Activated T-cell treated with anti-CD3 and anti-CD28 coated beads for 24 hours (primary cell): ENCODE results near the gene FOXK2.
"Not testable (repeated sequence)": the region's sequence is repeated elsewhere in the genome, so short reads cannot be mapped to it uniquely, and the experiment has no call there.

Experiments used
- DNase-seq: peaks from one replicate; pipeline ENCODE4 v3.0.0-alpha.2; 2020; ENCODE audit warnings: low read depth

Gene FOXK2

GRCh38 chr17:82531431-82531881, 11.9 kb downstream of the FOXK2 start:
- DNase-seq, result no peak

GRCh38 chr17:82534401-82534812, 14.9 kb downstream of the FOXK2 start:
- no peak for DNase-seq

GRCh38 chr17:82536512-82537201, 17.1 kb downstream of the FOXK2 start:
- no peak for DNase-seq

DNA sequence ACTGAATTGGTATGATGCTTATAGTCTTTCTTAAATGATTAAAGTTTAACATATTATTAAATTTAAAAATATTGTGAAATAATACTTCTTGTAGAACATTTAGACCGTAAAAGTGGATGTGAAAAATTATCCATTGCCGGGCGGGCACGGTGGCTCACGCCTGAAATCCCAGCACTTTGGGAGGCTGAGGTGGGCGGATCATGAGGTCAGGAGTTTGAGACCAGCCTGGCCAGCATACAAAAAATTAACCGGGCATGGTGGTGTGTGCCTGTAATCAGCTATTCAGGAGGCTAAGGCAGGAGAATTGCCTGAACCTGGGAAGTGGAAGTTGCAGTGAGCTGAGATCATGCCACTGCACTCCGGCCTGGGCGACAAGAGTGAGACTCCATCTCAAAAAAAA, 17.7 kb downstream of the FOXK2 start:
- not testable (repeated sequence) for DNase-seq

DNA sequence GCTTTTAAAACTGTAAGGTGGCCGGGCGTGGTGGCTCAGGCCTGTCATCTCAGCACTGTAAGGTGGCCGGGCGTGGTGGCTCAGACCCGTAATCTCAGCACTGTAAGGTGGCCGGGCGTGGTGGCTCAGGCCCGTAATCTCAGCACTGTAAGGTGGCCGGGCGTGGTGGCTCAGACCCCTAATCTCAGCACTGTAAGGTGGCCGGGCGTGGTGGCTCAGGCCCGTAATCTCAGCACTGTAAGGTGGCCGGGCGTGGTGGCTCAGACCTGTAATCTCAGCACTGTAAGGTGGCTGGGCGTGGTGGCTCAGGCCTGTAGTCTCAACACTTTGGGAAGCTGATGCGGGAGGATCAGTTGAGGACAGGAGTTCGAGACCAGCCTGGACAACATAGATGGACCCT, 19.5 kb downstream of the FOXK2 start:
- not testable (repeated sequence) for DNase-seq

GRCh38 chr17:82542439-82542838, 22.9 kb downstream of the FOXK2 start:
- DNase-seq, result no peak

DNA sequence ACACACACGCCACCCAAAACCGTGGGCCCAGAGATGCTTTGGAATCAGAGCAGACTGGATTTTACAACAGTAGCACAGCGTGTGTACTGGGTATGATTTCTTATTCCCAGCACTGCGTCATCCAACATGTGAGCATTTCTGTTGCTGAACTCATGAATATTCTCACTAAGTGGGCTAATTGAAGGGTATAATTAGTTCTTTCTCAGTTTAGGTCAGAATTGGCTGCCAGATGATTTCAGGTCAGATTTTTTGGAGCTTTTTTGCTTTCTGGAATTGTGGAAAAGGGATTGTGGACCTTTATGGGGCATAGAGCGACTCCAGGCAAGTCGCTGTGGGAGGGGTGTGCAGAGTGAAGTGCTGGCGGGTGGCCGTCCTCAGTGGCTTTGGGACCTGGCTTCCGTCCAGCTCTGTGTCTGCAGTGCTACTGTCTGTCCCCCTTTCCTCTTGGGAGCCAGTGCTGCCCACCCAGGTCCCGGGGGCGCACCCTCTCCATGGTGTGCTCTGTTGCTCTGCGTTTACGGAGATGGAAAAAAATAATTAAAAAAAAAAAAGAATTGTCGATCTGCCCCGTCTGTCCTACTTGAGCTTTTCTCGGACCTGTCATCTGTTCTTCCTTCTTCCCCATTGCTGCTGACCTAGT, 25.0 kb downstream of the FOXK2 start:
- DNase-seq, result no peak

- DNase-seq, result no peak
Observed at GRCh38 chr17:82545071-82545462, 25.5 kb downstream of the FOXK2 start.

GRCh38 chr17:82547981-82548380, 28.4 kb downstream of the FOXK2 start:
- DNase-seq, result no peak

- DNase-seq, result no peak
Observed at GRCh38 chr17:82548681-82549303, 29.3 kb downstream of the FOXK2 start.

DNA sequence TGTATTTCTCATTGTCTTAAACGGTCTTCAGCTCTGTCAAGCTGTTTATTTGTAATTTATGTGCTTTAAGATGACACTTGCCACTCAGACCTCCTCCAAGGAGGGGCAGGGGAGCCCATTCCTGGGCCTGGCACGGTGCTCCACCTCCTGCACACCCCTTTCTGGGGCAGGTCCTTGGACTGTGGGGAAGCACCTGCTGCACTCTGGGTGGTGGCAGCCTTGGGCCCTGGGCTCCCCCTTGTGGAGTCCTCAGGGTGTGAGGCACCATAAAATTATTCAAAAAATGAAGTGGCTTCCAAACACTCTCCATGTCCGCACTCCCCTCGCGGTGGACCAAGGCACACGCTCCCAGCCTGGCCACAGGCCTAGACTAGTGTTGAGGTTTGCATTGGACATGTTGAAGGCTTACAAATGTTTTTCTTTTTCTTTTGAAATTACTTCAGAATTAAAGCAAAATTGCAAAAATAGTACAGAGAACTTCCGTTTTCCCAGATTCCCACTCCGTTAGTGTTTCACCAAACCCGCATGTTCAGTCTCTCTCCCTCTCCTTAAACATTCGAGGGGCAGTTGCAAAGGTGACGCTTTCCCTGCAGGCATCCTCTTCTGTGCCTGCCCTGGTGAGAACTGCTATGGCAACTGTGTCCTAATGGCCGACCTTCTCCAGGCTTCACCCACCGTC, 32.4 kb downstream of the FOXK2 start:
- DNase-seq, result peak; percentile 69

- no peak for DNase-seq
Observed at GRCh38 chr17:82552580-82552979, 33.0 kb downstream of the FOXK2 start.

DNA sequence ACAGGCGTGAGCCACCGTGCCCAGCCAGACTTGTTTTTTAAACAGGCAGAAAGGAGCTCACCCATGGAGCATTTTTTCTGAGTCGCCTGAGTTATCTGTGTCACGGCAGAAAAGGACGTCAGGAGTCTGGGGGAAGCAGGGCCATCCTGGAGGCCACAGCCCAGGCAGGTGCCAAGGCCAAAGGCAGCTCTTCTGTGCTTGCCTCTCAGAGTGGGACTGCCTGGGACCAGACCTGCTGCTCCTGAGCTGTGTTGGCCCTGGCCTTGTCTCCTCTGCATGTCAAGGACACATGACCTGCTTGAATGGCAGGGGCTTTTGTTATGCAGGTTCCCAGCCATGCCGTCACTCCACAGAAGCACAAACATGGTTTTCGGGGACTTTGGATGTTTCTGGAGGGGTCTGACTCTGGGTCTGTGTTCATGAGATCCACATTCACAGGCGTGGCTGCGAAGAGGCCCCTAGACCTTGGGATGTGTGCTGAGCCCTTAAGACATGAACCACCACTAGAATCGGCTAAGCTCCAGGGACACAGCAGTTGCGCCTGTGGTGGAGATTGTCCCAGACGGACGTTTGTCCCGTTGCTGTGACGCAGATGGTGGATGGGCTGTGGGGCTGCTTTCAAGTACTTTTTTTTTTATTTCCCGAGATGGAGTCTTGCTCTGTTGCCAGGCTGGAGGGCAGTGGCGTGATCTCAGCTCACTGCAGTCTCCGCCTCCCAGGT, 33.8 kb downstream of the FOXK2 start:
- DNase-seq, result no peak

GRCh38 chr17:82557510-82557909, 38.0 kb downstream of the FOXK2 start:
- not testable (repeated sequence) for DNase-seq

DNA sequence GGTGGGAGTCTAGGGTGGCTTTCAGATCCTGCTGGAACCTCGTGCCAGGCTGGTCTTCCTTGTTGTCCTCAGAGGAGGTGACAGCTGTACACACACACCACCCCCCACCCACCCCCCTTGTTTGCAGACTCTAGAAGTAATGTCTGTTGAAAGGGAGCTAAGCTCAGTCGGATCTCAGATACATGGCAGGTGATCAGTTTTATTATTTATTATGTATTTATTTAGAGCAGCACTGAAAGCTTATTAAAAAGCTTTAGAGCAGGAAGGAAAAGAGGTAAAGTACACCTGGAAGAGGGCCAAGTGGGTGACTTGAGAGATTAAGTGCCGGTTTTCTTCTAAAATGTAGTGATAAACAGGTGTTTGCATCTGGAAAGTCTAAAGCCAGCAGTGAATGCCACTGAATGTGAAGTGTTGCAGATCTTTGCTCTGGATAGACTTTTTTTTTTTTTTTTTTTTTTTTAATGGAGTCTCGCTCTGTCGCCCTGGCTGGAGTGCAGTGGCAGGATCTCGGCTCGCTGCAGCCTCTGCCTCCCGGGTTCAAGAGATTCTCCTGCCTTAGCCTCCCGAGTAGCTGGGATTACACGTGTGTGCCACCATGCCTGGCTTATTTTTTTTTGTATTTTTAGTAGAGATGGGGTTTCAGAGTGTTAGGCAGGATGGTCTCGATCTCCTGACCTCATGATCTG, 40.2 kb downstream of the FOXK2 start:
- DNase-seq, result no peak

GRCh38 chr17:82560252-82560642, 40.7 kb downstream of the FOXK2 start:
- DNase-seq, result no peak

- DNase-seq, result no peak
Observed at GRCh38 chr17:82560802-82561428, 41.4 kb downstream of the FOXK2 start.

DNA sequence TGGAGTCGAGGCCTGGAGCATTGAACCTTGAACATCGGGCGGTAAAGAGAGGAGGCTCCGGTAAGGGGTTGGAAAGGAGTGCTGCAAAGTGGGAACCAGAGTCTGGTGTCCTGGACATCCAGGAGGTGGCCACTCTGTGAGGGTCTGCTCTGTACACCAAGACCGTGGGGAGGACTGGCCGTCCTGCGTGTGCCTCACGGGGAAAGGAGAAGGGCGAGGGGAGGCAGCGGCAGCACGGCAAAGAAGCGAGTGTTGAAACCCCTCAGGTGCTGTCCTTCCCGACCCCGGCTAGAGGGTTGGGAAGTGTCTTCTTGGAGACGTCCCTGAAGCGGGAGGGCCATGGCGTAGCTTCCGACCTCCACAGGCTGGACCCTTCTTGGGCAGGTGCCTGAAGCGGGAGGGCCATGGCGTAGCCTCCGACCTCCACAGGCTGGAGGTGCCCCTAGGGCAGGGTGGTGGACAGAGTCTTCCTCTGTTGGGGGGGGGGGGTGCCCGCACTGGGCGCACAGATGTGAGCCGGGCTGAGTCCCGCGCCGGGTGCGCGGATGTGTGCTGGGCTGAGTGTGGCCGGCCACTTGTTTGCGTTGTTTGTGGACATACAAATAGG, 42.0 kb downstream of the FOXK2 start:
- DNase-seq, result no peak

DNA sequence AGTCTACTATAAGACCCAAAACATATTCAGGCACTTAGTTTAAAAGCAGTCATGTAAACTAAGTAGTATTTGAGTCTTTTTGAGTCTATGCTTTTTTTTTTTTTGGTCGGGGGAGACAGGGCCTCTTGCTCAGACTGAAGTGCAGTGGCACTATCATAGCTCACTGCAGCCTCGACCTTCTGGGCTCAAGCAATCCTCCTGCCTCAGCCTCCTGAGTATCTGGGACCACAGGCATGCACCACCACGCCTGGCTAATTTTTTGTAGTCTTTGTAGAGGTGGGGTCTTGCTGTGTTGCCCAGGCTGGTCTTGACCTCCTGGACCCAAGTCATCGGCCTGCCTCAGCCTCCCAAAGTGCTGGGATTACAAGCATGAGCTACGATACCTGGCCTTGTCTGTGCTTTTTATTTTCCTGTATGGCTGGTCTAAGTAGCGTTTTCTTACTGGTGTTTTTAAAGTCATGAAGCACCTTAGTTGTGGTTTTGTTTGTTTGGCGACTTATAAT, 43.2 kb downstream of the FOXK2 start:
- not testable (repeated sequence) for DNase-seq

GRCh38 chr17:82563318-82563717, 43.8 kb downstream of the FOXK2 start:
- DNase-seq, result no peak
